LNCaP clone FGC (cell line): ENCODE data around the gene RAX2.

Source experiments
- DNase-seq: peaks from one replicate; pipeline ENCODE4 v3.0.0-alpha.2; 2011; ENCODE audit warnings: low read depth
- H3K4me3 ChIP-seq: 2 replicates; pipeline ENCODE4 v1.5.1; 2011; ENCODE audit warnings: mild to moderate bottlenecking, low read depth, low read length, control low read depth
- TF ChIP-seq, protein P1 (sequence below): IDR thresholded peaks from 2 replicates; pipeline ENCODE4 v1.5.1; 2012; ENCODE audit warnings: mild to moderate bottlenecking; ENCODE audit not compliant: control insufficient read depth, insufficient read depth; ENCODE audit errors: extremely low read depth

Gene RAX2

DNA sequence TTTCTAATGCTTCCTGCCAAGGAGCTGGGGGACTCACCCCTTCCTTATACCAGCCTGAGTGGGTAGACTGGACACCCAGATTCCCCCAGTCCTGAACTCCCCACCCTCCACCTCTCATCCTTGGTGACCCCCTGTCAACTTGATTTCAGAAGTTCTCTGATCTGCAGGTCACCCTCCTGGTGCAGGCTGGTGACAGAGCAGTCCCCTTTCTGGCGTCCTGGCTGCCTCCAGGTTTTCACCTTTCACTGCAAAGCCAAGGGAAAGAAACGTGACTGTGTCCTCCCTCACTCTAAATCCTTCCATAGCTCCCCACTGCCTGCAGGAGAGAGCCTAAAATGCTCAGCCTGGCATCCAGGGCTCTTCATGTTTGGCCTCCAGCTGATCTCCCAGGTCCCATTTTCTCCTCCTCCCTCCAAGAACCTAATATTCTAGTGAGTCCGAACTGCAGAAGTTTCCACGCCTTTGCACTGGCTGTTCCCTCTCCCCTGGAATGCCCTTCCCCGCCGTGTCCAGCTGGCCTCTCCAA lies 18.2 kb upstream of the RAX2 start:
- no peak for DNase-seq
- no peak overlapping the region for H3K4me3 ChIP-seq

DNA sequence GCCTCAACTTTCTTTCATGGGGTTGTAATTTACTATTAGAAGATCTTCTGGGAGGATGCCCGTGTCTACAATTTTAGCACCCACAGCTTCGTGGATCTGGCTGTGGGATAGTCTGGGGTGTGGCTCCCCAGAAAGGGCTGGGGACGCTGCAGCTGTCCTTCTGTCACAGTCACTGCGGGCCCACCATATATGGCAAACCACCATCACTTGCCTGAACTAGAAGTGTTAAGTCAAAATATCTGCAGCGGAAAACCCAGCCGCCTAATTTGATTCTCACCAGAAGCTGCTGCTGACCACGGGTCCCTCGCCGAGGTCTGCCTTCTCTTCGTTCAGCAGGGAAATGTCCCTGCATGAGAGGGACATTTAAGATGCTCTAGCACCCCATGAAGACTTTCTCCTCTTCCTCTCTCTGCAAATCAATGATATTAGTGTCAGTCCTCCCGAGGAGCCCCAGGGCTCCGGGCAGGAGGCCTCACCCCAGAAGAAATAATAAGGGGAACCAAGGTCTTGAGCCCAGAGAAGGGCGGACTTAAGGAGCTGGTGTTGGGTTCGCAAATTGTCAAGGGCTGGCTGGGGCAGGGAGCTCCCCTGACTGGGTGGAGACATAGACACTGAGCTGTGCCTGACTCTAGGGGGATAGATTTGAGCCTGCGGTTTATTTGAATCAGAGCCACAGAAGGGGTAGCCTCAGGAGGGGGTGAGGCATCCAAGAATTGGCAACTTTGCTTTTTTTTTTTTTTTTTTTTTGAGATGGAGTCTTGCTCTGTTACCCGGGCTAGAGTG lies 17.2 kb upstream of the RAX2 start:
- H3K4me3 ChIP-seq: no peak overlapping the region
- no peak for DNase-seq
- TF ChIP-seq, protein P1, sequence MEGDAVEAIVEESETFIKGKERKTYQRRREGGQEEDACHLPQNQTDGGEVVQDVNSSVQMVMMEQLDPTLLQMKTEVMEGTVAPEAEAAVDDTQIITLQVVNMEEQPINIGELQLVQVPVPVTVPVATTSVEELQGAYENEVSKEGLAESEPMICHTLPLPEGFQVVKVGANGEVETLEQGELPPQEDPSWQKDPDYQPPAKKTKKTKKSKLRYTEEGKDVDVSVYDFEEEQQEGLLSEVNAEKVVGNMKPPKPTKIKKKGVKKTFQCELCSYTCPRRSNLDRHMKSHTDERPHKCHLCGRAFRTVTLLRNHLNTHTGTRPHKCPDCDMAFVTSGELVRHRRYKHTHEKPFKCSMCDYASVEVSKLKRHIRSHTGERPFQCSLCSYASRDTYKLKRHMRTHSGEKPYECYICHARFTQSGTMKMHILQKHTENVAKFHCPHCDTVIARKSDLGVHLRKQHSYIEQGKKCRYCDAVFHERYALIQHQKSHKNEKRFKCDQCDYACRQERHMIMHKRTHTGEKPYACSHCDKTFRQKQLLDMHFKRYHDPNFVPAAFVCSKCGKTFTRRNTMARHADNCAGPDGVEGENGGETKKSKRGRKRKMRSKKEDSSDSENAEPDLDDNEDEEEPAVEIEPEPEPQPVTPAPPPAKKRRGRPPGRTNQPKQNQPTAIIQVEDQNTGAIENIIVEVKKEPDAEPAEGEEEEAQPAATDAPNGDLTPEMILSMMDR: no peak

More for the DNA sequence above, 18.2 kb upstream of the RAX2 start:
- TF ChIP-seq, protein P1: no peak

DNA sequence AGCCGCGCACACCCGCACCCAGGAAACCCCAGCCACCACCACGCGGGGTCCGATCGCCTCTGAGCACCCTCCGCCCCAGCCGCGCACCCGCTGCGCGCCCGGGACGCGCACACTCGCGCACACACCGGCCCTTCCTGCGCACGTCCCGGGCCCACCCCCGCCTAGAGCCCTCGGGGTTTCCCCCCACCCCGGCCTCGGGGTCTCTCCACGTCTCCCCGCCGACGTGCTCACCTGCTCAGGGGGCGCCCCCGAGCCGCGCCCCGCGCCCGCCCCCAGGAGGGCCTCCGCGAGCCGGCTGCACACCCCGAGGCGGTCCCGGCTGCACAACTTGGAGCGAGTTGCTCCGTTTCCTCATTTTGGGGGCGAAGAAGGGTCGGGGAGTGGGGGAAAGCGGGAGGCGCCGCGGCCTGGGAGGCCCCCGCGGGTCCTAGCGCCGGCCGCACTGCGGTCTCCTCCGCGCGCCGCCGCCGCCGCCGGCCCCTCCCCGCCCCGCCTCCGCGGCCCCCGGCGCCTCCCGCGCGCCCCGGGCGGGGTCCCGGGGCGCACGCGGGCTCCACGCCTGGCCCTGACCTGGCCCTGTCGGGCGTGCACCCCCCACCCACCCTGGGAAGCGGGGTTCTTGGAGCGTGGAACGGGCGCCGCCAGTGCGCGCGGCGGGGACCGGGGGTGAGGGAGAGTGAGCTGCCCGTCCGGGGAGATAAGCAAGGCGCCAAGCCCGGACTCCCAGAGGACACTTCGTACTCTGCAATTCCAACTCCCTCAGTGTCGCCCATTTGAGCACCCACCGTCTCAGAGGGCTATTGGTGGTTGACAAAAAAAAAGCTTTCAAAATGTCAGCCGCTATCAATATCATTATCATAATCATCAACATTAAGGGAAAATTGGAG lies 14.2 kb upstream of the RAX2 start, which contains the start of gene MATK:
Gene MATK (minus strand): TSS at position 444 of the 887 bp plus-strand sequence. CDS start 1,246 bp downstream, outside the sequence.
- DNase-seq: no peak
- no peak within 1 kb of the TSS for H3K4me3 ChIP-seq
- TF ChIP-seq, protein P1: no peak

- no peak overlapping the region for H3K4me3 ChIP-seq
- DNase-seq: no peak
- TF ChIP-seq, protein P1: no peak
Observed at GRCh38 chr19:3785451-3785937, 13.5 kb upstream of the RAX2 start.

- TF ChIP-seq, protein P1: no peak
- no peak for DNase-seq
- no peak overlapping the region for H3K4me3 ChIP-seq
Observed at GRCh38 chr19:3784607-3785450, 12.8 kb upstream of the RAX2 start.
